ENCODE results near the gene FBXL19. TPM values are rescaled to one million over a fixed set of nuclear protein-coding genes. Genes with fewer than 3 reads are reported as not detected.

The FBXL19 gene
- total and polyA plus RNA-seq, 9 of the 15 experiments (the other 6 are each of a cell fraction or from before 2014, with no cell fraction given), result 0.13 to 48.0 (median 13.5) TPM; not detected in 1

DNA sequence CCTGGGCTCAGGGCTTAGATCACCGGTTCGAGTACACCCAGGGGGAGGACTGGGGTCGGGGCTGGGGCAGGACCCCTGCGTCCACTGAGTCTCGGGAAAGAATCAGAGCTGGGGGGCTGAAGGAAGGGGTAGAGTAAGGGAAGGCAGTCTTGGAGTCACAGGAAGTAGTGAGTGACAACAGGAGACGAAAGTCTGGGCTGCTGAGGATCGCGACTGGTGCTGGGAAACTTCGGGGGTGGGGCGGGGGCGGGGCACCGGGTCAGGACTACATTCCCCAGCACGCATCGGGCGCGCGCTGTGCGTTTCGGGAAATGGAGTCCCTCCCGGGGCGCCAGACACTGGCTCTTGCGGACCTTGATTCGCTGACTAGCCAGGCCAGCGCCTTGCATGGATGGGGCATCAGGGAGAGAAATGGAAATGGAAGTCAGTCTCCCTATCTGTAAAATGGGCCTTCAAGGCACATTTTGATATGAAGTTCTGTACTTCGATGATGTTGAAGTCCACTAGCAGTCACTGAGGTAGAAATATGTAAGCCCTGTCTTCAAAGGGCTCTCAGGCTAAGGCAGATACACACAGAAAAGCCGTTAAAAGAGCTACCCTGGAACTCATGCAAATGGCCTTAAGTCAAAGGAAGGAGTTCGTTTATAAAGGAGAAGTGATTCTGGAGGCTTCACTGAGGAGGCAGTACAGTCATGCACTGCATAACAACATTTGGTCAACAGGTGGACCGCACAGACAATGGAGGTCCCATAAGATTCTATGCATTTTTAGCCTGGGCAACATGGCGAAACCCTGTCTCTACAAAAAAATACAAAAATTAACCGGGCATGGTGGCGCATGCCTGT lies 26.3 kb upstream of the FBXL19 start (continued):
- 0 out of 2 replicates have a peak, but pooled peaks have one; percentile 20 for TF ChIP-seq SPI1 (IDR thresholded peaks at IDR 0.05; ENCODE audit: borderline replicate concordance, low read depth, low read length)
- TF ChIP-seq, protein P1, sequence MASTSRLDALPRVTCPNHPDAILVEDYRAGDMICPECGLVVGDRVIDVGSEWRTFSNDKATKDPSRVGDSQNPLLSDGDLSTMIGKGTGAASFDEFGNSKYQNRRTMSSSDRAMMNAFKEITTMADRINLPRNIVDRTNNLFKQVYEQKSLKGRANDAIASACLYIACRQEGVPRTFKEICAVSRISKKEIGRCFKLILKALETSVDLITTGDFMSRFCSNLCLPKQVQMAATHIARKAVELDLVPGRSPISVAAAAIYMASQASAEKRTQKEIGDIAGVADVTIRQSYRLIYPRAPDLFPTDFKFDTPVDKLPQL (IDR thresholded peaks at IDR 0.05; ENCODE audit: extremely low read depth, insufficient read length), result no peak
- peak; percentile 79 for TF ChIP-seq POLR2AphosphoS5 (IDR thresholded peaks at IDR 0.05; ENCODE audit: control insufficient read depth, insufficient read depth, low read depth, low read length)
- no peak for TF ChIP-seq HSF4 (CRISPR knock-in tag; IDR thresholded peaks at IDR 0.05; ENCODE audit: borderline replicate concordance)
- no peak for TF ChIP-seq MXI1 (IDR thresholded peaks at IDR 0.05; ENCODE audit: low read depth, low read length)
- no peak for TF ChIP-seq SAFB (IDR thresholded peaks at IDR 0.05; ENCODE audit: borderline replicate concordance, low read depth, low read length)
- TF ChIP-seq, protein P2, sequence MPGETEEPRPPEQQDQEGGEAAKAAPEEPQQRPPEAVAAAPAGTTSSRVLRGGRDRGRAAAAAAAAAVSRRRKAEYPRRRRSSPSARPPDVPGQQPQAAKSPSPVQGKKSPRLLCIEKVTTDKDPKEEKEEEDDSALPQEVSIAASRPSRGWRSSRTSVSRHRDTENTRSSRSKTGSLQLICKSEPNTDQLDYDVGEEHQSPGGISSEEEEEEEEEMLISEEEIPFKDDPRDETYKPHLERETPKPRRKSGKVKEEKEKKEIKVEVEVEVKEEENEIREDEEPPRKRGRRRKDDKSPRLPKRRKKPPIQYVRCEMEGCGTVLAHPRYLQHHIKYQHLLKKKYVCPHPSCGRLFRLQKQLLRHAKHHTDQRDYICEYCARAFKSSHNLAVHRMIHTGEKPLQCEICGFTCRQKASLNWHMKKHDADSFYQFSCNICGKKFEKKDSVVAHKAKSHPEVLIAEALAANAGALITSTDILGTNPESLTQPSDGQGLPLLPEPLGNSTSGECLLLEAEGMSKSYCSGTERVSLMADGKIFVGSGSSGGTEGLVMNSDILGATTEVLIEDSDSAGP (CRISPR knock-in tag; IDR thresholded peaks at IDR 0.05), result no peak
- TF ChIP-seq MCM7 (IDR thresholded peaks at IDR 0.05), result no peak
- TF ChIP-seq STAT5B (CRISPR knock-in tag; IDR thresholded peaks at IDR 0.05), result no peak
- TF ChIP-seq SETDB1 (IDR thresholded peaks at IDR 0.05; ENCODE audit: low read length), result no peak
- TF ChIP-seq HNRNPK (IDR thresholded peaks at IDR 0.05; ENCODE audit: low read depth, low read length, poor library complexity, severe bottlenecking), result no peak
- TF ChIP-seq, protein P3, sequence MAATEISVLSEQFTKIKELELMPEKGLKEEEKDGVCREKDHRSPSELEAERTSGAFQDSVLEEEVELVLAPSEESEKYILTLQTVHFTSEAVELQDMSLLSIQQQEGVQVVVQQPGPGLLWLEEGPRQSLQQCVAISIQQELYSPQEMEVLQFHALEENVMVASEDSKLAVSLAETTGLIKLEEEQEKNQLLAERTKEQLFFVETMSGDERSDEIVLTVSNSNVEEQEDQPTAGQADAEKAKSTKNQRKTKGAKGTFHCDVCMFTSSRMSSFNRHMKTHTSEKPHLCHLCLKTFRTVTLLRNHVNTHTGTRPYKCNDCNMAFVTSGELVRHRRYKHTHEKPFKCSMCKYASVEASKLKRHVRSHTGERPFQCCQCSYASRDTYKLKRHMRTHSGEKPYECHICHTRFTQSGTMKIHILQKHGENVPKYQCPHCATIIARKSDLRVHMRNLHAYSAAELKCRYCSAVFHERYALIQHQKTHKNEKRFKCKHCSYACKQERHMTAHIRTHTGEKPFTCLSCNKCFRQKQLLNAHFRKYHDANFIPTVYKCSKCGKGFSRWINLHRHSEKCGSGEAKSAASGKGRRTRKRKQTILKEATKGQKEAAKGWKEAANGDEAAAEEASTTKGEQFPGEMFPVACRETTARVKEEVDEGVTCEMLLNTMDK (IDR thresholded peaks at IDR 0.05; ENCODE audit: borderline replicate concordance, insufficient read depth, low read depth, low read length, poor library complexity, severe bottlenecking), result no peak
- no peak for TF ChIP-seq KLF10 (CRISPR knock-in tag; IDR thresholded peaks at IDR 0.05)
- TF ChIP-seq DIDO1 (tag; IDR thresholded peaks at IDR 0.05; ENCODE audit: low read depth), result no peak
- TF ChIP-seq HDAC2 (IDR thresholded peaks at IDR 0.05), result peak; percentile 57; the same call in 1 of the 2 replicates
- peak; percentile 22; the same call in 1 of the 2 replicates for TF ChIP-seq ETV5 (CRISPR knock-in tag; IDR thresholded peaks at IDR 0.05; ENCODE audit: low read depth)

Measured in K562 (cell line).